ENCODE results near the gene ATXN7L1. TPM values are rescaled to one million over a fixed set of nuclear protein-coding genes. Genes with fewer than 3 reads are reported as not detected.

The ATXN7L1 gene
- total and polyA plus RNA-seq, 5 donors from 2014 or later, result 25.8 to 78.9 (median 26.8) TPM

GRCh38 chr7:105751054-105751453 is 125.3 kb downstream of the ATXN7L1 start:
- H3K4me3 ChIP-seq (ENCODE audit: low read depth, low read length), result no peak overlapping the region
- H3K4me3 Mint-ChIP-seq, result no peak overlapping the region
- H3K4me1 ChIP-seq (ENCODE audit: control insufficient read depth, insufficient read depth, low read length, poor library complexity, severe bottlenecking), result no peaks in the 10 kb centered on the region
- H3K9me3 ChIP-seq (ENCODE audit: control insufficient read depth in 2 of 2, low read length in 2 of 2), result no peaks in the 10 kb centered on the region
- H3K36me3 Mint-ChIP-seq, result peaks cover 33% of the 10 kb centered on the region
- H3K9me3 Mint-ChIP-seq, result no peaks in the 10 kb centered on the region
- no peaks in the 10 kb centered on the region for H3K27me3 Mint-ChIP-seq
- H3K27ac Mint-ChIP-seq, result no peak overlapping the region
- H3K27ac ChIP-seq (ENCODE audit: insufficient read depth, low read length, poor library complexity, severe bottlenecking), result no peak overlapping the region
- H3K36me3 ChIP-seq (ENCODE audit: control insufficient read depth, insufficient read depth, low read length), result peaks cover 23% of the 10 kb centered on the region
- ATAC-seq (ENCODE audit: low read depth in 2 of 2) (no peak), DNase-seq (no peak)
- peaks cover 8 to 24% (median 11%) of the 10 kb centered on the region in 4 donors for H3K4me1 Mint-ChIP-seq
- H3K27me3 ChIP-seq (ENCODE audit: control insufficient read depth, insufficient read depth, low read length), result no peaks in the 10 kb centered on the region

- Histone ChIP-seq H3K4me1 (ENCODE audit: control insufficient read depth, insufficient read depth, low read length, poor library complexity, severe bottlenecking) (no peaks in the 10 kb centered on the region), H3K27me3 (ENCODE audit: control insufficient read depth, insufficient read depth, low read length) (no peaks in the 10 kb centered on the region), H3K36me3 (ENCODE audit: control insufficient read depth, insufficient read depth, low read length) (peaks cover 23% of the 10 kb centered on the region), H3K27ac (ENCODE audit: insufficient read depth, low read length, poor library complexity, severe bottlenecking) (no peak overlapping the region), H3K9me3 (ENCODE audit: control insufficient read depth in 2 of 2, low read length in 2 of 2) (no peaks in the 10 kb centered on the region), H3K4me3 (ENCODE audit: low read depth, low read length) (no peak overlapping the region)
- no peaks in the 10 kb centered on the region for H3K9me3 Mint-ChIP-seq
- DNase-seq, result no peak
- peaks cover 32% of the 10 kb centered on the region for H3K36me3 Mint-ChIP-seq
- ATAC-seq (ENCODE audit: low read depth in 2 of 2), result no peak
- no peak overlapping the region for H3K4me3 Mint-ChIP-seq
- H3K4me1 Mint-ChIP-seq, result peaks cover 10 to 20% (median 14%) of the 10 kb centered on the region in 4 donors
- H3K27me3 Mint-ChIP-seq, result no peaks in the 10 kb centered on the region
- peak overlapping the region in 2 of 3 donors; percentile 1 to 73 for H3K27ac Mint-ChIP-seq
These were observed 127.7 kb downstream of the ATXN7L1 start for GRCh38 chr7:105748701-105749100.

GRCh38 chr7:105745681-105746330 is 130.6 kb downstream of the ATXN7L1 start:
- no peaks in the 10 kb centered on the region for H3K9me3 ChIP-seq (ENCODE audit: control insufficient read depth in 2 of 2, low read length in 2 of 2)
- H3K27ac ChIP-seq (ENCODE audit: insufficient read depth, low read length, poor library complexity, severe bottlenecking), result no peak overlapping the region
- Mint-ChIP-seq H3K27ac (peak overlapping the region in 2 of 3 donors; percentile 47 to 70), H3K4me1 (peaks cover 8 to 37% (median 30%) of the 10 kb centered on the region in 4 donors), H3K27me3 (no peaks in the 10 kb centered on the region), H3K9me3 (no peaks in the 10 kb centered on the region), H3K4me3 (no peak overlapping the region), H3K36me3 (peaks cover 32% of the 10 kb centered on the region)
- peaks cover 16% of the 10 kb centered on the region for H3K36me3 ChIP-seq (ENCODE audit: control insufficient read depth, insufficient read depth, low read length)
- ATAC-seq (ENCODE audit: low read depth in 2 of 2) (no peak), DNase-seq (no peak)
- H3K27me3 ChIP-seq (ENCODE audit: control insufficient read depth, insufficient read depth, low read length), result no peaks in the 10 kb centered on the region
- H3K4me1 ChIP-seq (ENCODE audit: control insufficient read depth, insufficient read depth, low read length, poor library complexity, severe bottlenecking), result no peaks in the 10 kb centered on the region
- no peak overlapping the region for H3K4me3 ChIP-seq (ENCODE audit: low read depth, low read length)

- no peaks in the 10 kb centered on the region for H3K27me3 ChIP-seq (ENCODE audit: control insufficient read depth, insufficient read depth, low read length)
- Mint-ChIP-seq H3K27ac (no peak overlapping the region), H3K36me3 (peaks cover 38% of the 10 kb centered on the region), H3K27me3 (no peaks in the 10 kb centered on the region), H3K4me1 (peaks cover 13 to 50% (median 38%) of the 10 kb centered on the region in 4 donors), H3K9me3 (no peaks in the 10 kb centered on the region), H3K4me3 (no peak overlapping the region)
- no peaks in the 10 kb centered on the region for H3K9me3 ChIP-seq (ENCODE audit: control insufficient read depth in 2 of 2, low read length in 2 of 2)
- no peak overlapping the region for H3K4me3 ChIP-seq (ENCODE audit: low read depth, low read length)
- no peaks in the 10 kb centered on the region for H3K4me1 ChIP-seq (ENCODE audit: control insufficient read depth, insufficient read depth, low read length, poor library complexity, severe bottlenecking)
- H3K36me3 ChIP-seq (ENCODE audit: control insufficient read depth, insufficient read depth, low read length), result peaks cover 3% of the 10 kb centered on the region
- no peak for ATAC-seq (ENCODE audit: low read depth in 2 of 2)
- no peak overlapping the region for H3K27ac ChIP-seq (ENCODE audit: insufficient read depth, low read length, poor library complexity, severe bottlenecking)
- DNase-seq, result no peak
These were observed 132.1 kb downstream of the ATXN7L1 start for GRCh38 chr7:105744258-105744657.

GRCh38 chr7:105743351-105744090 is 132.9 kb downstream of the ATXN7L1 start:
- DNase-seq (no peak), ATAC-seq (ENCODE audit: low read depth in 2 of 2) (no peak)
- Histone ChIP-seq H3K9me3 (ENCODE audit: control insufficient read depth in 2 of 2, low read length in 2 of 2) (no peaks in the 10 kb centered on the region), H3K27me3 (ENCODE audit: control insufficient read depth, insufficient read depth, low read length) (no peaks in the 10 kb centered on the region), H3K36me3 (ENCODE audit: control insufficient read depth, insufficient read depth, low read length) (peaks cover 3% of the 10 kb centered on the region), H3K27ac (ENCODE audit: insufficient read depth, low read length, poor library complexity, severe bottlenecking) (no peak overlapping the region), H3K4me3 (ENCODE audit: low read depth, low read length) (no peak overlapping the region), H3K4me1 (ENCODE audit: control insufficient read depth, insufficient read depth, low read length, poor library complexity, severe bottlenecking) (no peaks in the 10 kb centered on the region)
- H3K4me3 Mint-ChIP-seq, result no peak overlapping the region
- H3K4me1 Mint-ChIP-seq, result peaks cover 13 to 54% (median 38%) of the 10 kb centered on the region in 4 donors
- H3K27ac Mint-ChIP-seq, result no peak overlapping the region
- H3K9me3 Mint-ChIP-seq, result no peaks in the 10 kb centered on the region
- no peaks in the 10 kb centered on the region for H3K27me3 Mint-ChIP-seq
- H3K36me3 Mint-ChIP-seq, result peaks cover 35% of the 10 kb centered on the region

- no peak overlapping the region for H3K27ac Mint-ChIP-seq
- Histone ChIP-seq H3K9me3 (ENCODE audit: control insufficient read depth in 2 of 2, low read length in 2 of 2) (no peaks in the 10 kb centered on the region), H3K27me3 (ENCODE audit: control insufficient read depth, insufficient read depth, low read length) (no peaks in the 10 kb centered on the region), H3K27ac (ENCODE audit: insufficient read depth, low read length, poor library complexity, severe bottlenecking) (no peak overlapping the region), H3K4me1 (ENCODE audit: control insufficient read depth, insufficient read depth, low read length, poor library complexity, severe bottlenecking) (no peaks in the 10 kb centered on the region), H3K36me3 (ENCODE audit: control insufficient read depth, insufficient read depth, low read length) (peaks cover 3% of the 10 kb centered on the region), H3K4me3 (ENCODE audit: low read depth, low read length) (no peak overlapping the region)
- ATAC-seq (ENCODE audit: low read depth in 2 of 2) (no peak), DNase-seq (no peak)
- peaks cover 41% of the 10 kb centered on the region for H3K36me3 Mint-ChIP-seq
- no peaks in the 10 kb centered on the region for H3K9me3 Mint-ChIP-seq
- H3K4me3 Mint-ChIP-seq, result no peak overlapping the region
- H3K4me1 Mint-ChIP-seq, result peaks cover 18 to 54% (median 40%) of the 10 kb centered on the region in 4 donors
- H3K27me3 Mint-ChIP-seq, result no peaks in the 10 kb centered on the region
These were observed 133.6 kb downstream of the ATXN7L1 start for GRCh38 chr7:105742787-105743186.

GRCh38 chr7:105741982-105742381 is 134.4 kb downstream of the ATXN7L1 start:
- ATAC-seq (ENCODE audit: low read depth in 2 of 2) (peak in 1 of 2 donors; percentile 53), DNase-seq (no peak)
- Histone ChIP-seq H3K27me3 (ENCODE audit: control insufficient read depth, insufficient read depth, low read length) (no peaks in the 10 kb centered on the region), H3K4me1 (ENCODE audit: control insufficient read depth, insufficient read depth, low read length, poor library complexity, severe bottlenecking) (no peaks in the 10 kb centered on the region), H3K36me3 (ENCODE audit: control insufficient read depth, insufficient read depth, low read length) (no peaks in the 10 kb centered on the region), H3K27ac (ENCODE audit: insufficient read depth, low read length, poor library complexity, severe bottlenecking) (no peak overlapping the region), H3K4me3 (ENCODE audit: low read depth, low read length) (no peak overlapping the region), H3K9me3 (ENCODE audit: control insufficient read depth in 2 of 2, low read length in 2 of 2) (no peaks in the 10 kb centered on the region)
- Mint-ChIP-seq H3K4me1 (peaks cover 18 to 54% (median 38%) of the 10 kb centered on the region in 4 donors), H3K4me3 (no peak overlapping the region), H3K9me3 (no peaks in the 10 kb centered on the region), H3K36me3 (peaks cover 47% of the 10 kb centered on the region), H3K27me3 (no peaks in the 10 kb centered on the region), H3K27ac (no peak overlapping the region)

Measured in CD4-positive, CD25-positive, alpha-beta regulatory T cell (primary cell).